Measurements from ENCODE around the gene GRM8.

Gene GRM8

DNA sequence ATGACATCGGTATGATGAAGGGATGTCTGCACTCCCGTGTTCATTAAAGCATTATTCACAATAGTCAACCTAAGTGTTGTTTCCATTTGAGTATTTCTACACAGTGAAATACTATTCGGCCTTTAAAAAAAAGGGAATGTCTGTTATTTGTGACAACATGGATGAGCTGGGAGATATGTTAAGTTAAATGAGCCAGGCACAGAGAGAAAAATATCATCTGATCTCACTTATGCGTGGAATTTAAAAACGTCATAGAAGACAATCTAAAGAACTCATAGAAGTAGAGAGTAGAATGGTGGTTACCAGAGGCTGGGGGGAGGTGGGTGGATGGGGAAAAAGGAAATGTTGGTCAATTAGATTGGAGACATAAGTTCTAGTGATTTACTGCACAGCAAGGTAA lies 753.3 kb downstream of the GRM8 start:
- ATAC-seq, result no peak
- TF ChIP-seq TCF4 (CRISPR knock-in tag; IDR thresholded peaks at IDR 0.05; ENCODE audit: borderline replicate concordance) (no peak), PATZ1 (CRISPR knock-in tag; IDR thresholded peaks at IDR 0.05; ENCODE audit: borderline replicate concordance) (no peak), OSR1 (CRISPR knock-in tag; IDR thresholded peaks at IDR 0.05) (no peak), CSDC2 (CRISPR knock-in tag; IDR thresholded peaks at IDR 0.05) (no peak), ISL1 (CRISPR knock-in tag; IDR thresholded peaks at IDR 0.05) (no peak), GLIS3 (CRISPR knock-in tag; IDR thresholded peaks at IDR 0.05) (no peak), ZNF70 (CRISPR knock-in tag; IDR thresholded peaks at IDR 0.05) (no peak)

DNA sequence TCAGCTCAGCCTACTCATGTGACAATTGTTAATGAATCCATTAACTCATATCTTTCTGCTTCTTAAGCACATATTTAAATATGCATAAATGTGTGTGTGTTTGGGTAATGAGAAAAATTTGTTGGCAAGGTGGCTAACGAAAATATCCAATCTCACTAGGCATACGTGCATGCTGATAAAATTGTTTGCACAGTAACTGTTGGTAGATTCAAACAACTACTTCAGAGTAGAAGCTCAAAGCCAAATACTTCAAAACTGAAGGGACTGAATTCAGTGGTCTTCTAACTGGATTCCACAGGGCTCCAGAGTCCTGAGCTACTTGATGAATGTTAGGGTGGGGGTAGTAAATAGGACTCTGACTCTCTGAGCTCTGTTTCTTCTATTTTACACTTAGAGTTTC lies 757.0 kb downstream of the GRM8 start:
- ATAC-seq, result no peak
- TF ChIP-seq TOX (CRISPR knock-in tag; IDR thresholded peaks at IDR 0.05; ENCODE audit: borderline replicate concordance) (no peak), GLIS3 (CRISPR knock-in tag; IDR thresholded peaks at IDR 0.05) (no peak), ARNTL (CRISPR knock-in tag; IDR thresholded peaks at IDR 0.05; ENCODE audit: borderline replicate concordance, low read depth) (no peak), ZNF565 (CRISPR knock-in tag; conservative IDR thresholded peaks at IDR 0.05; ENCODE audit: low read depth) (no peak), ZFP3 (CRISPR knock-in tag; IDR thresholded peaks at IDR 0.05) (no peak), CSRNP3 (CRISPR knock-in tag; IDR thresholded peaks at IDR 0.05) (no peak), ISL1 (CRISPR knock-in tag; IDR thresholded peaks at IDR 0.05) (no peak), RARB (CRISPR knock-in tag; IDR thresholded peaks at IDR 0.05) (no peak), ZNF70 (CRISPR knock-in tag; IDR thresholded peaks at IDR 0.05) (no peak), PPARA (CRISPR knock-in tag; IDR thresholded peaks at IDR 0.05; ENCODE audit: borderline replicate concordance) (no peak), OSR1 (CRISPR knock-in tag; IDR thresholded peaks at IDR 0.05) (no peak), SNAI2 (CRISPR knock-in tag; IDR thresholded peaks at IDR 0.05) (no peak), TCF4 (CRISPR knock-in tag; IDR thresholded peaks at IDR 0.05; ENCODE audit: borderline replicate concordance) (no peak), CSDC2 (CRISPR knock-in tag; IDR thresholded peaks at IDR 0.05) (no peak), ZC3H10 (CRISPR knock-in tag; IDR thresholded peaks at IDR 0.05) (no peak), BACH2 (CRISPR knock-in tag; IDR thresholded peaks at IDR 0.05; ENCODE audit: borderline replicate concordance) (no peak)
- TF ChIP-seq, protein P1, sequence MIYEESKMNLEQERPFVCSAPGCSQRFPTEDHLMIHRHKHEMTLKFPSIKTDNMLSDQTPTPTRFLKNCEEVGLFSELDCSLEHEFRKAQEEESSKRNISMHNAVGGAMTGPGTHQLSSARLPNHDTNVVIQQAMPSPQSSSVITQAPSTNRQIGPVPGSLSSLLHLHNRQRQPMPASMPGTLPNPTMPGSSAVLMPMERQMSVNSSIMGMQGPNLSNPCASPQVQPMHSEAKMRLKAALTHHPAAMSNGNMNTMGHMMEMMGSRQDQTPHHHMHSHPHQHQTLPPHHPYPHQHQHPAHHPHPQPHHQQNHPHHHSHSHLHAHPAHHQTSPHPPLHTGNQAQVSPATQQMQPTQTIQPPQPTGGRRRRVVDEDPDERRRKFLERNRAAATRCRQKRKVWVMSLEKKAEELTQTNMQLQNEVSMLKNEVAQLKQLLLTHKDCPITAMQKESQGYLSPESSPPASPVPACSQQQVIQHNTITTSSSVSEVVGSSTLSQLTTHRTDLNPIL (CRISPR knock-in tag; IDR thresholded peaks at IDR 0.05; ENCODE audit: low read depth), result no peak

DNA sequence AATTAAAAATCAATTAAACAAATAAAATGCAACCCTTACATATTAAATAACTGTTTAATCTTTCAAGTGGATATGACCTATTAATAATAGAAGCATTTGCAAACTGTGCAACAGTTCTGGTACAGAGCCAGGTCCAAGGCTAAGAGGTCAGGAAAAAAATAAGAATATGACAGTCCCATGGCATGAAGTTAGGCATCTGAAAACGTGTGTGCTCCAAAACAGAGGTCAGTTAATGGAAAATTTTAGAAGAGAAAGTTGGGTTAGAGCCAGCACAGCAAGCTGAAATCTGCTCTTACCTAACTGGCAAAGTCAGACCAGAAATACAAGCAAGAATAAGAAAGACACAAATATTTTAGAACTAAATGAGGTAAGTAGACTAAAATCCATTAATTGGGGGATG lies 757.7 kb downstream of the GRM8 start:
- TF ChIP-seq BACH2 (CRISPR knock-in tag; IDR thresholded peaks at IDR 0.05; ENCODE audit: borderline replicate concordance) (no peak), CSRNP3 (CRISPR knock-in tag; IDR thresholded peaks at IDR 0.05) (no peak), ZC3H10 (CRISPR knock-in tag; IDR thresholded peaks at IDR 0.05) (no peak), PPARA (CRISPR knock-in tag; IDR thresholded peaks at IDR 0.05; ENCODE audit: borderline replicate concordance) (no peak), ZNF565 (CRISPR knock-in tag; conservative IDR thresholded peaks at IDR 0.05; ENCODE audit: low read depth) (no peak), ISL1 (CRISPR knock-in tag; IDR thresholded peaks at IDR 0.05) (no peak), TOX (CRISPR knock-in tag; IDR thresholded peaks at IDR 0.05; ENCODE audit: borderline replicate concordance) (no peak), ARNTL (CRISPR knock-in tag; IDR thresholded peaks at IDR 0.05; ENCODE audit: borderline replicate concordance, low read depth) (no peak), ESRRG (CRISPR knock-in tag; IDR thresholded peaks at IDR 0.05) (no peak), CSDC2 (CRISPR knock-in tag; IDR thresholded peaks at IDR 0.05) (no peak), RARB (CRISPR knock-in tag; IDR thresholded peaks at IDR 0.05) (no peak)
- TF ChIP-seq, protein P1 (CRISPR knock-in tag; IDR thresholded peaks at IDR 0.05; ENCODE audit: low read depth), result no peak

DNA sequence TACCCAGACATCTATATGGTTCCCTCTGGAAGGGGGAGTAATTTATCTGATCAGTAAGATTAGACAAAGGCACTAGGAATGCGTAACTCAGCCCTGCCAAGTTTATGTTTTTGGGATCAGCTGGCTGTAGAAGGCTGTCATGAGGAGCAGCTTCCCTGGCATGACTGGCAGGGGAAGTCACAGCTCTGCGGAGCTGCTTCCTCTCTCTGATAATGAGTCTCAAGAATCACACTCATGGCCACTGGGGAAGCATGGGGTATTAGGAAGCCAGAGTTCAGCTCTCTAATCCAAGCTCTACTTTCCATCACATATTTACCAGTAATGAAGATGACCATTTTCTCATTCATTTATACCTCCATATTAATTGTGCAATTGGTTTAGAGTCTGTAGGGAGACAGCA lies 758.9 kb downstream of the GRM8 start:
- no peak for ATAC-seq
- TF ChIP-seq BACH2 (CRISPR knock-in tag; IDR thresholded peaks at IDR 0.05; ENCODE audit: borderline replicate concordance) (no peak), GLIS3 (CRISPR knock-in tag; IDR thresholded peaks at IDR 0.05) (no peak), PATZ1 (CRISPR knock-in tag; IDR thresholded peaks at IDR 0.05; ENCODE audit: borderline replicate concordance) (no peak), ZNF565 (CRISPR knock-in tag; conservative IDR thresholded peaks at IDR 0.05; ENCODE audit: low read depth) (no peak), TSHZ2 (CRISPR knock-in tag; IDR thresholded peaks at IDR 0.05) (no peak), CSDC2 (CRISPR knock-in tag; IDR thresholded peaks at IDR 0.05) (no peak), PPARA (CRISPR knock-in tag; IDR thresholded peaks at IDR 0.05; ENCODE audit: borderline replicate concordance) (no peak), SNAI2 (CRISPR knock-in tag; IDR thresholded peaks at IDR 0.05) (no peak), TOX (CRISPR knock-in tag; IDR thresholded peaks at IDR 0.05; ENCODE audit: borderline replicate concordance) (no peak), ZNF8 (CRISPR knock-in tag; IDR thresholded peaks at IDR 0.05) (no peak), OSR1 (CRISPR knock-in tag; IDR thresholded peaks at IDR 0.05) (no peak)

More for the DNA sequence above, 757.7 kb downstream of the GRM8 start:
- ATAC-seq, result no peak
